GM12878 (cell line): ENCODE results near the gene ARMC9. TPM values are rescaled to one million over a fixed set of nuclear protein-coding genes. Genes with fewer than 3 reads are reported as not detected.
A peak's percentile ranks its signal among the peaks of the same experiment; 100 is the strongest.

Experiments used
- BCL11A ChIP-seq: IDR thresholded peaks from 2 replicates; pipeline ENCODE4 v1.6.1; 2011; ENCODE audit warnings: low read depth, low read length
- BCL3 ChIP-seq: IDR thresholded peaks from 2 replicates; pipeline ENCODE4 v1.6.1; 2011; ENCODE audit warnings: borderline replicate concordance, low read depth, mild to moderate bottlenecking, moderate library complexity, low read length; ENCODE audit not compliant: insufficient read depth, poor library complexity, severe bottlenecking
- E2F8 ChIP-seq: fragments of 450-650 bp; IDR thresholded peaks from 2 replicates; pipeline ENCODE4 v1.6.1; 2018; ENCODE audit warnings: mild to moderate bottlenecking, low read depth, moderate library complexity; ENCODE audit not compliant: partially characterized antibody
- KAT2A ChIP-seq: conservative IDR thresholded peaks from 2 replicates; pipeline ENCODE4 v1.6.1; 2011; ENCODE audit warnings: low read depth, low read length; ENCODE audit not compliant: control insufficient read depth
- MXI1 ChIP-seq: fragments of 150-350 bp; IDR thresholded peaks from 2 replicates; pipeline ENCODE4 v1.6.1; 2011; ENCODE audit warnings: low read depth, mild to moderate bottlenecking, inconsistent platforms, low read length, improper control_type of control experiment
- USF2 ChIP-seq: IDR thresholded peaks from 2 replicates; pipeline ENCODE4 v1.6.1; 2011; ENCODE audit warnings: low read depth, low read length, improper control_type of control experiment, borderline replicate concordance
- ZBTB4 ChIP-seq: fragments of 450-650 bp; formaldehyde crosslinking; IDR thresholded peaks from 2 replicates; pipeline ENCODE4 v1.4.0; 2022; ENCODE audit warnings: mild to moderate bottlenecking, moderate library complexity
- ZNF592 ChIP-seq: fragments of 450-650 bp; IDR thresholded peaks from 2 replicates; pipeline ENCODE4 v1.6.1; 2017; ENCODE audit warnings: mild to moderate bottlenecking, moderate library complexity
- ZNF622 ChIP-seq: fragments of 450-650 bp; IDR thresholded peaks from 2 replicates; pipeline ENCODE4 v1.6.1; 2017; ENCODE audit warnings: mild to moderate bottlenecking, inconsistent platforms
- polyA plus RNA-seq, 11 experiments: library from polyadenylated mRNA; depleted of rRNA in 4 of 11; unstranded in 6 of 11; stranded (reverse) in 5 of 11; fragments of >200 nt; fragmentation: Nextera tagmentation in 4 of 11; fragmentation: Illumina TruSeq in 1 of 11; extraction: Ambion mirVana in 4 of 11; extraction: Trizol in 1 of 11; gene quantifications; 1 replicate in 1 of 11; 2 replicates in 10 of 11; pipeline versions ENCODE4 v1.2.1 to v1.2.3, GENCODE V29; 2011 to 2016; ENCODE audit warnings: inconsistent platforms in 2 of 11, missing spikeins in 2 of 11, low read depth in 1 of 11
- total RNA-seq, 4 experiments: library from RNA; depleted of rRNA in 3 of 4; stranded (reverse); fragments of >200 nt in 3 of 4; fragmentation: Illumina TruSeq in 1 of 4; extraction: Trizol in 1 of 4; gene quantifications; 2 replicates each; pipeline versions ENCODE4 v1.2.1 to v1.2.3, GENCODE V29; 2013 to 2021
- TF ChIP-seq, protein P1 (sequence below): fragments of 450-650 bp; IDR thresholded peaks from 2 replicates; pipeline ENCODE4 v1.6.1; 2016; ENCODE audit warnings: mild to moderate bottlenecking

ARMC9 gene
- total and polyA plus RNA-seq, 10 of the 15 experiments (the other 5 are each of a cell fraction or from before 2014, with no cell fraction given), result 3.8 to 21.8 (median 10.4) TPM

- TF ChIP-seq ZBTB4, result no peak
- no peak; the same call in 1 of the 2 replicates for TF ChIP-seq USF2
- TF ChIP-seq E2F8, result peak; percentile 28
- TF ChIP-seq ZNF592, result no peak
- TF ChIP-seq, protein P1, sequence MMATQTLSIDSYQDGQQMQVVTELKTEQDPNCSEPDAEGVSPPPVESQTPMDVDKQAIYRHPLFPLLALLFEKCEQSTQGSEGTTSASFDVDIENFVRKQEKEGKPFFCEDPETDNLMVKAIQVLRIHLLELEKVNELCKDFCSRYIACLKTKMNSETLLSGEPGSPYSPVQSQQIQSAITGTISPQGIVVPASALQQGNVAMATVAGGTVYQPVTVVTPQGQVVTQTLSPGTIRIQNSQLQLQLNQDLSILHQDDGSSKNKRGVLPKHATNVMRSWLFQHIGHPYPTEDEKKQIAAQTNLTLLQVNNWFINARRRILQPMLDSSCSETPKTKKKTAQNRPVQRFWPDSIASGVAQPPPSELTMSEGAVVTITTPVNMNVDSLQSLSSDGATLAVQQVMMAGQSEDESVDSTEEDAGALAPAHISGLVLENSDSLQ, result peak; percentile 16; the same call in 1 of the 2 replicates
- no peak for TF ChIP-seq KAT2A
- peak; percentile 24 for TF ChIP-seq BCL3
- no peak for TF ChIP-seq ZNF622
- peak; percentile 84 for TF ChIP-seq BCL11A
- TF ChIP-seq MXI1, result peak; percentile 79
- TF ChIP-seq, all 136 proteins: peak for 51
Observed at GRCh38 chr2:231222318-231223000, 24.0 kb downstream of the ARMC9 start (continued).
